Muscle layer of duodenum (tissue), 2 donors: Measurements from ENCODE around the gene EVI5L.

Source experiments
- H3K27ac ChIP-seq: one replicate; pipeline ENCODE4 v1.7.0; 2013; ENCODE audit warnings: mild to moderate bottlenecking, low read length
- H3K27me3 ChIP-seq: one replicate; pipeline ENCODE4 v1.7.0; 2013; ENCODE audit warnings: low read depth, mild to moderate bottlenecking, control low read depth, low read length
- H3K36me3 ChIP-seq, 2 donors: one replicate each; pipeline ENCODE4 v1.7.0; 2013; ENCODE audit warnings: low read length in 2 of 2, control low read depth in 1 of 2, mild to moderate bottlenecking in 1 of 2; ENCODE audit not compliant: insufficient read depth in 2 of 2, control insufficient read depth in 1 of 2
- H3K4me1 ChIP-seq, 2 donors: one replicate each; pipeline ENCODE4 v1.7.0; 2013; ENCODE audit warnings: low read length in 2 of 2, mild to moderate bottlenecking in 2 of 2, control low read depth in 1 of 2, moderate library complexity in 1 of 2; ENCODE audit not compliant: insufficient read depth in 2 of 2, control insufficient read depth in 1 of 2
- H3K4me3 ChIP-seq, 2 donors: one replicate each; pipeline ENCODE4 v1.7.0; 2013; ENCODE audit warnings: low read length in 2 of 2, low read depth in 1 of 2, mild to moderate bottlenecking in 1 of 2
- H3K9me3 ChIP-seq, 2 donors: one replicate each; pipeline ENCODE4 v1.7.0; 2013; ENCODE audit warnings: low read length in 2 of 2, control low read depth in 1 of 2, mild to moderate bottlenecking in 1 of 2; ENCODE audit not compliant: control insufficient read depth in 1 of 2
- donor health status: healthy.

EVI5L gene

DNA sequence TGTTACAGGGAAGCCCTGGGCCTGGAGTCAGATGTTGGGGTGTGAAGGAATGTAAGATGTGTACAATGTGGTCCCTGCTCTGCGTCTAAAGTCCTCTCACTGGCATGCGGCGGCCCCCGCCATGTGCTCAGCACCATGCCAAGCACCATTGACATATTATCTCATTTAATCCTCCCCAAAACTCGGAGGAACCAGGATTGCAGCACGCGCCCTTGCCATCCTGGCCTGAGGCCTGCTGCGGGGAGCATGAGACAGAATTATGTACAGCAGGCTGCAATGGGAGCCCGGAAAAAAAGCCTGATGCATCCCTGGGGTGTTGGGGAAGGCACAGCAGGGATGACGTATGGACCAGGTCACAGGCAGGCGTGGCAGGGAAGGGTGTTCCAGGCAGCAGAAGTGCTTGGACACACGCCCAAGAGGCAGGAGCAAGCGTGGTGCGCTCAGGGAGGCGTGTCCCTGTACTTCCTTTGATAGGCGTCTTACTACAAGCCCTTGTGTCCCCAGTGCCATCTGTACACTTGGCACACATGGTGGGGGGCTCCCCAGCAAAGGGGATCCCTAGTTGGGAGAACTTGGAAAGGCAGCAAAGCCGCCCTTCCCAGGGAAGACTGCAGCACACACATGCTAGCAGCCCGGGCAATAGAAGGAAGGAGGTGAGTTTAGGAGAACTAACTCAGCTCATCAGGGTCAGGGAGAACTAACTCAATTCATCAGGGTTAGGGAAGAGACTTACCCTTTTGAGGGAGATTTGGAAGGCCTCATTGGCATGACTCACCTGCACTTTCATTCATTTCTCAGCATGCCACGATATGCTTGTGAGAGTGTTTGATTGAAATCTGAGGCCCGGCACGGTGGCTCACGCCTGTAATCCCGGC lies 3.4 kb downstream of the EVI5L start:
- no peaks in the 10 kb centered on the region for H3K9me3 ChIP-seq
- H3K4me1 ChIP-seq = peaks cover 0 to 36% of the 10 kb centered on the region in 2 donors
- H3K27ac ChIP-seq = peak overlapping the region; percentile 1
- H3K36me3 ChIP-seq = no peaks in the 10 kb centered on the region
- H3K27me3 ChIP-seq = no peaks in the 10 kb centered on the region
- no peak overlapping the region for H3K4me3 ChIP-seq

DNA sequence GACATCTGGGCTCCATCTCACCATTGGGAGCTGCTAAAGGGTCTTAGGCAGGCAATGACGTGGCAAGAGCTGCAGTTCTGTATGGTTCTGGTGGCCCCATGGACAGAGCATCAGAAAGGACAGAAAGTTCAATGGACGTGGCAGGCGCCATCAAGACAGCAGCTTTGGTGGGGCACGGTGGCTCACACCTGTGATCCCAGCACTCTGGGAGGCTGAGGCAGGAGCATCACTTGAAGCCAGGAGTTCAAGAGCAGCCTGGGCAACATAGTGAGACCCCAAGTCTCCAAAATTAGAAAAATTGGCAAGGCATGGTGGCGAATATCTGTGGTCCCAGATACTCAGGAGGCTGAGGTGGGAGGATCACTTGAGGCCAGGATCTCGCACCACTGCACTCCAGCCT lies 9.5 kb downstream of the EVI5L start:
- no peaks in the 10 kb centered on the region for H3K36me3 ChIP-seq
- H3K27ac ChIP-seq = no peak overlapping the region
- H3K4me1 ChIP-seq = no peaks in the 10 kb centered on the region
- no peaks in the 10 kb centered on the region for H3K9me3 ChIP-seq
- no peak overlapping the region for H3K4me3 ChIP-seq
- no peaks in the 10 kb centered on the region for H3K27me3 ChIP-seq

DNA sequence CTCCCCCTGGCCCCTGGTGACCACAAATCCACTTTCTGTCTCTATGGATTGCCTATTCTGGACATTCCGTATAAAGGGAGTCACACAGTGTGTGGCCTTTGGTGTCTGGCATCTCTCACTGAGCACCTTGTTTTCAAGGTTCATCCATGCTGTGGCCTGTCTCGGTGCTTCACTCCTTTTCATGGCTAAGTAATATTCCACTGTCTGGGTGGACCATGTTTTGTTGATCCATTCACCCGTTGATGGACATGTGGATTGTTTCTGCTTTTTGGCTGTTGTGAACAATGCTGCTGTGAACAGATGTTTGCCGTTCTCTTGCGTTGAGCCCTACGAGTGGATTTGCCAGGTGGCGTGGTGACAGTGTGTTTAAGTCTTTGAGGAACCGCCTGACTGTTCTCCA lies 10.6 kb downstream of the EVI5L start:
- no peak overlapping the region for H3K4me3 ChIP-seq
- H3K9me3 ChIP-seq = no peaks in the 10 kb centered on the region
- H3K36me3 ChIP-seq = no peaks in the 10 kb centered on the region
- no peaks in the 10 kb centered on the region for H3K4me1 ChIP-seq
- H3K27me3 ChIP-seq = no peaks in the 10 kb centered on the region
- no peak overlapping the region for H3K27ac ChIP-seq

DNA sequence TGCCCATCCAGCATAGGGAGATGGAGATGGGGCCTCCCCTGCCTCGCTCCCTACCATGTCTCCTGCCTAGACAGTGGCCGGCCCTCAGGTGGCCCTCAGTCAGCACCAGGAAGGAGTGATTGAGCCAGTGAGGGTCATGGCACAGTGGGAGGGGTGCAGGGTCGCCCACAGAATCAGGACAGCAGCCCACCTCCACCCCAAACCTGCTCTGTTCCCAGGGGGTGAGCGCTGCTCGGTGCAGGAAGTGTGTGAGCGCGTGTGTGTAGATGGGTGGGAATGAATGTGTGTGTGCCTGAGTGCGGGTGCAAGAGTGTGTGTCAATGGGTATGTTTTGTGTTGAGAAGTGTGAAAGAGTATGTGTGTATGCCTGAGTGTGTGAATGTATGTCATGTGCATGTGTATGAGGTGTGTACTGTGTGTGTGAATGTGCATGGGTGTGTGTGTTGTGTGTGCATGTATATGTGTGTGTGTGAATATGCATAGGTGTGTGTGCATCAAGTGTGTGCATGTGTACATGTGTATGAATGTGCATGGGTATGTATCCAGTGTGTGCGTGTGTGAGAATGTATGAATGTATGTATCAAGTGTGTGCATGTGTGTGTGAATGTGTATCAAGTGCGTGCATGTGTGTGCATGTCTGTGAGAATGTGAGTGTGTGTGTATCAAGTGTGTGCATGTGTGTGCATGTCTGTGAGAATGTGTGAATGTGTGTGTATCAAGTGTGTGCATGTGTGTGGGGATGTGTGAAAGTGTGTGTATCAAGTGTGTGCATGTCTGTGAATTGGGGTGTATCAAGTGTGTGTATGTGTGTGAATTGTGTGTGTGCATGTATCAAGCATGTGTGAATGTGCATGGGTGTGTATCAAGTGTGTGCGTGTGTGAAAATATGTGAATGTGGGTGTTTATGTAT lies 12.0 kb downstream of the EVI5L start:
- no peaks in the 10 kb centered on the region for H3K9me3 ChIP-seq
- H3K4me3 ChIP-seq = no peak overlapping the region
- H3K4me1 ChIP-seq = no peaks in the 10 kb centered on the region
- H3K27ac ChIP-seq = no peak overlapping the region
- no peaks in the 10 kb centered on the region for H3K27me3 ChIP-seq
- no peaks in the 10 kb centered on the region for H3K36me3 ChIP-seq

DNA sequence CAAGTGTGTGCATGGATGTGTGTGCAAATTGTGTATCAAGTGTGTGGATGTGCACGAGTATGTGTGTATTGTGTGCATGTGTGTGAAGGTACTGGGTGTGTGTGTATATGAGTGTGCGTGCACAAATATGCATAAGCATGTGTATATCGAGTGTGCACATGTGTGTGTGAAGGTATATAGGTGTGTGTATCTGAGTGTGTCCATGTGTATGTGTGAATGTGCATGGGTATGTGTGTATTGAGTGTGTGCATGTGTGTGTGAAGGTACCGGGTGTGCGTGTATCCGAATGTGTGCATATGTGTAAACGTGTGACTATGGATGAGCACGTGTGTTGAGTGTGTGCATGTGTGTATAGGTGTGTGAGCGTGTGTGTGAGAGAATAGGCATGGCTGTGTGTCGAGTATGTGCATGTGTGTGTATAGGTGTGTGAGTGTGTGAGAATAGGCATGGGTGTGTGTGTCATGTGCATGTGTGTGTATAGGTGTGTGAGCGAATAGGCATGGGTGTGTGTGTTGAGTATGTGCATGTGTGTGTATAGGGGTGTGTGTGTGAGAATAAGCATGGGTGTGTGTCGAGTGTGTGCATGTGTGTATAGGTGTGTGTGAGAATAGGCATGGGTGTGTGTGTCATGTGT lies 12.8 kb downstream of the EVI5L start:
- H3K27me3 ChIP-seq = no peaks in the 10 kb centered on the region
- no peak overlapping the region for H3K4me3 ChIP-seq
- no peaks in the 10 kb centered on the region for H3K36me3 ChIP-seq
- no peaks in the 10 kb centered on the region for H3K9me3 ChIP-seq
- H3K27ac ChIP-seq = no peak overlapping the region
- H3K4me1 ChIP-seq = no peaks in the 10 kb centered on the region

DNA sequence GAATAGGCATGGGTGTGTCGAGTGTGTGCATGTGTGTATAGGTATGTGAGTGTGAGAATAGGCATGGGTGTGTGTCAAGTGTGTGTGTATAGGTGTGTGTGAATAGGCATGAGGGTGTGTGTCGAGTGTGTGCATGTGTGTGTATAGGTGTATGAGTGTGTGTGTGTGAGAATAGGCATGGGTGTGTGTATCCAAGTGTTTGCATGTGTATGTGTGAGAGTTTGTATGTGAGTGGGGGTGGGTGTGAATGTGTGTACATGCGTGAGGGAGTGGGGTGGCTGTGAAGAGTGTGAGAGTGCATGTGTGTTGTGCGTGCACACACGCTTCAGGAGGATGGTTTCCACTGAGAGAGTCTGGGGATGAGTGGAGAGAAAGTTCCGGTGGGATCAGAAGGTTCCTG lies 13.5 kb downstream of the EVI5L start:
- no peaks in the 10 kb centered on the region for H3K9me3 ChIP-seq
- H3K4me1 ChIP-seq = no peaks in the 10 kb centered on the region
- no peak overlapping the region for H3K27ac ChIP-seq
- H3K4me3 ChIP-seq = no peak overlapping the region
- no peaks in the 10 kb centered on the region for H3K36me3 ChIP-seq
- H3K27me3 ChIP-seq = no peaks in the 10 kb centered on the region

DNA sequence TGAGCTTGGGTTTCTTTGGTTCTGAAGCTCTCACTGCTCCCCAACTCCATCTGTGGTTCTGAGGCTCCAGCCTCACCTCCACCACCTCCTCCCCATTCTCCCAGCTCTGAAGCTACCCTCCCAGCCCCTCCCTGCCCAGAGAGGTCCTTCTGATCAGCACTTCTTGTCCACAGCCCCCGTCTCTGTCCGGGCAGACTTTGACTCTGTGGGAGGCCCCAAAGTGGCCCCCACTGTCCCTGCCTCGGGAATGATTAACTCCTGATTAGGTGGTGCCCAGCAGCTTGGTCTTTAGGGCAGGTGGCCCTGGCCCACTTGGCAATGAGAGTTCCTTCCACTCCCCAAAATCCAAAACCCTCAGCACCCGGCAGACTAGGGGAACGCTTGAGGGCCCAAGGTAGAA lies 14.4 kb downstream of the EVI5L start:
- no peak overlapping the region for H3K4me3 ChIP-seq
- no peaks in the 10 kb centered on the region for H3K27me3 ChIP-seq
- H3K27ac ChIP-seq = no peak overlapping the region
- no peaks in the 10 kb centered on the region for H3K9me3 ChIP-seq
- H3K4me1 ChIP-seq = no peaks in the 10 kb centered on the region
- peaks cover 0 to 6% of the 10 kb centered on the region in 2 donors for H3K36me3 ChIP-seq

DNA sequence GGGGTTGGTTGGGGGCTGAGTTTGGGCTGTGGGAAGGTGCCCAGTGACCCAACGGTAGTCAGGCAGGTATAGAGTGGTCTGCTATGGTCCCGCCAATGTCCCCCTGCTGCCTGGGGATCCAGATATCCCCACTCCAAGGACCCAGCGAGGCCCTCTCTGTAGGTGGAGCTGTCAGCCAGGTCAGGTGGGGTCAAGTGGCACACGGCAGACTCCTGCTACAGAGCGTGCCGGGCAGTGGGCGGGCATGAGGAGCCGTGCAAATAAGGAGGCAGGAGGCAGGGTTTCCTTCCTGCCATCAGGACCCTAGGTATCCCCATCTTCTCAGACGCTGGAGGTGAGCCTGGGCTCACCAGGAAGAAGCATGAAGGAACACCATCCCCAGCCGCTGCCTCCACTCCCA lies 14.9 kb downstream of the EVI5L start:
- peaks cover 0 to 8% of the 10 kb centered on the region in 2 donors for H3K36me3 ChIP-seq
- H3K27me3 ChIP-seq = no peaks in the 10 kb centered on the region
- peaks cover 0 to 2% of the 10 kb centered on the region in 2 donors for H3K4me1 ChIP-seq
- no peak overlapping the region for H3K27ac ChIP-seq
- H3K9me3 ChIP-seq = no peaks in the 10 kb centered on the region
- H3K4me3 ChIP-seq = no peak overlapping the region

DNA sequence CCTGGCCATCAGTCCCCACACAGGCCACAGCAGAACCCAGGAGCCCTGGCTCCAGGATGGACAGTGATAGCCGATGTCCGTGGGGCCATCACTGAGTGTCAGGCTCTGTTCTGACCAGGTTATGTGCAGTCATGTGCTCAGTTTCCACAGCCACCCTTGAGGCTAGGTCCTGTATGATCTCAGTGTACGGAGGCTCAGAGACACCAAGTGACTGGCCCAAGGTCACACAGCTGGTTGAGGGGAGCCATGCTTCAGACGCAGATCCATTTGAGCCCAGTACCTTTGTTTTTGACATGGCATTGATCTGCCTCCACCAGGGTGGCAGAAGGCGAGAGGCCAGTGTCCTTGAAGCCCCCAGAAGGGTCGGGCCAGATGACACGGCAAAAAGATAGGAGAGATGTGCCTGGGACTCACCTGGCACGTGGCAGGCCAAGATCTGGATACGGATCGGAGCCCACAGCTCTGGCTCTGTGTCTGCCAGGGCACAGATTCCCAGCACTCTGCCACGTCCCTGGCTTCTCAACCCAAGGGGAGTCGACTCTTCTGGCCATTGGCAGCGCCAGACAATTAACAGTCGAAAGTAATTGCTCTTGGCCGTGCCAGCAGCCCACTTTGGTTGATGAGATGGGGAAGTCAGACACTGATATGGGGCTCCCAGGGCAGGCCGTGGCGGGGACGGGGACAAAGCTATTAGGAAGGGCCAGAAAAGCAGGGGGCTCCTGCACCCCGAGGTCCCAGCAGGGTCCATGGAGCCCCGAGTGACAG lies 15.6 kb downstream of the EVI5L start:
- H3K27ac ChIP-seq = no peak overlapping the region
- peaks cover 0 to 3% of the 10 kb centered on the region in 2 donors for H3K4me1 ChIP-seq

DNA sequence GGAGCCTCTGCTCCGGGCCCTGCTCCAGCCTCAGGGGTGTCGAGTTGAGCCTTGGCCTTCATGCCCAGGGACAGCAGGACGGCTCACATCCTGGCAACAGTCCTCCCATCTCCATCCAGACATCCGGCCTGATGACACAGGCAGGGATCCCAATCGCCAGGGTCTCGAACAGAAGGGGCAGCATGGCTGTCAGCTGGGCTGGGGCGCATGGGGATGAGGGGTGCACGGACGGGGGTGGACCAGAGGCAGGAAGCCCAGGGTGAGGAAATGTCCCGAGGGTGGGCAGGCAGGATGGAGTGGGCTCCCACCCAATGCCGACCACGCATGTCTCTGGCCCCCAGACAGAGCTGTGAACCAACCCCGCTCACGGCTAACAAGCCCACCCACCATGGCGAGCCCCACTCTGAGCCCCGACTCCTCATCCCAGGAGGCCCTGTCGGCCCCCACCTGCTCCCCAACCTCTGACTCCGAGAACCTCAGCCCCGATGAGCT lies 16.2 kb downstream of the EVI5L start:
- peaks cover 0 to 8% of the 10 kb centered on the region in 2 donors for H3K36me3 ChIP-seq

More for the DNA sequence above, 15.6 kb downstream of the EVI5L start:
- H3K36me3 ChIP-seq = peaks cover 0 to 8% of the 10 kb centered on the region in 2 donors
- no peaks in the 10 kb centered on the region for H3K9me3 ChIP-seq
- no peaks in the 10 kb centered on the region for H3K27me3 ChIP-seq
- H3K4me3 ChIP-seq = no peak overlapping the region

More for the DNA sequence above, 16.2 kb downstream of the EVI5L start:
- no peak overlapping the region for H3K27ac ChIP-seq
- no peaks in the 10 kb centered on the region for H3K27me3 ChIP-seq
- no peaks in the 10 kb centered on the region for H3K9me3 ChIP-seq
- H3K4me3 ChIP-seq = no peak overlapping the region
- peaks cover 0 to 3% of the 10 kb centered on the region in 2 donors for H3K4me1 ChIP-seq
